HepG2 (cell line): ENCODE data around the gene VAC14. TPM values are rescaled to one million over a fixed set of nuclear protein-coding genes. Genes with fewer than 3 reads are reported as not detected.
A peak's percentile ranks its signal among the peaks of the same experiment; 100 is the strongest.

ENCODE experiments used
- ELF1 ChIP-seq: sonication (generic); formaldehyde crosslinking; IDR thresholded peaks from 2 replicates; pipeline ENCODE4 v1.4.0; 2020; ENCODE audit warnings: missing genetic modification reagents
- FOXK1 ChIP-seq: sonication (generic); formaldehyde crosslinking; IDR thresholded peaks from 2 replicates; pipeline ENCODE4 v1.4.0; 2020; ENCODE audit warnings: low read depth, missing genetic modification reagents, borderline replicate concordance
- JDP2 ChIP-seq: sonication (generic); formaldehyde crosslinking; IDR thresholded peaks from 2 replicates; pipeline ENCODE4 v1.8.1; 2022; ENCODE audit warnings: missing genetic modification reagents, borderline replicate concordance
- NFE2L2 ChIP-seq: fragments of 150-350 bp; IDR thresholded peaks from 2 replicates; pipeline ENCODE4 v1.6.1; 2014; ENCODE audit warnings: low read length
- PHF21A ChIP-seq: sonication (generic); formaldehyde crosslinking; IDR thresholded peaks from 2 replicates; pipeline ENCODE4 v1.5.0; 2020; ENCODE audit warnings: mild to moderate bottlenecking, missing genetic modification reagents
- POLR2AphosphoS5 ChIP-seq: IDR thresholded peaks from 2 replicates; pipeline ENCODE4 v1.6.1; 2012; ENCODE audit warnings: low read depth, low read length
- PRMT3 ChIP-seq: sonication (generic); formaldehyde crosslinking; IDR thresholded peaks from 2 replicates; pipeline ENCODE4 v1.8.1; 2022; ENCODE audit warnings: low read depth, mild to moderate bottlenecking, moderate library complexity, missing genetic modification reagents, borderline replicate concordance
- ZNF3 ChIP-seq: IDR thresholded peaks from 2 replicates; pipeline ENCODE4 v1.7.0; 2017; ENCODE audit warnings: inconsistent platforms
- ZNF331 ChIP-seq: sonication (generic); formaldehyde crosslinking; IDR thresholded peaks from 2 replicates; pipeline ENCODE4 v1.4.0; 2020; ENCODE audit warnings: missing genetic modification reagents
- ZNF350 ChIP-seq: sonication (generic); formaldehyde crosslinking; IDR thresholded peaks from 2 replicates; pipeline ENCODE4 v1.4.0; 2020; ENCODE audit warnings: mild to moderate bottlenecking, low read depth, missing genetic modification reagents, borderline replicate concordance
- ZNF367 ChIP-seq: sonication (generic); formaldehyde crosslinking; IDR thresholded peaks from 2 replicates; pipeline ENCODE4 v1.4.0; 2020; ENCODE audit warnings: missing genetic modification reagents, borderline replicate concordance
- ZNF7 ChIP-seq: IDR thresholded peaks from 2 replicates; pipeline ENCODE4 v1.6.1; 2016; ENCODE audit warnings: missing biosample characterization, missing genetic modification reagents
- ZNF772 ChIP-seq: sonication (generic); formaldehyde crosslinking; IDR thresholded peaks from 2 replicates; pipeline ENCODE4 v1.5.0; 2020; ENCODE audit warnings: mild to moderate bottlenecking, missing genetic modification reagents
- ZNF773 ChIP-seq: sonication (generic); formaldehyde crosslinking; IDR thresholded peaks from 2 replicates; pipeline ENCODE4 v1.4.0; 2020; ENCODE audit warnings: missing genetic modification reagents, borderline replicate concordance
- ZNF878 ChIP-seq: sonication (generic); formaldehyde crosslinking; IDR thresholded peaks from 2 replicates; pipeline ENCODE4 v1.8.1; 2023; ENCODE audit warnings: mild to moderate bottlenecking, missing genetic modification reagents, moderate library complexity
- polyA plus RNA-seq, 8 experiments: library from polyadenylated mRNA; depleted of rRNA in 3 of 8; stranded (reverse) in 7 of 8; unstranded in 1 of 8; fragments of >200 nt; fragmentation: Illumina TruSeq in 4 of 8; extraction: Trizol in 4 of 8; gene quantifications; 2 replicates each; pipeline versions ENCODE4 v1.2.1 to v1.2.3, GENCODE V29; 2011 to 2016; ENCODE audit warnings: low read depth in 4 of 8, missing spikeins in 1 of 8, mixed read lengths in 1 of 8; ENCODE audit not compliant: insufficient read depth in 1 of 8
- total RNA-seq, 5 experiments: library from RNA; depleted of rRNA; stranded (reverse); fragments of >200 nt; fragmentation: Illumina TruSeq; extraction: Trizol; gene quantifications; 2 replicates each; pipeline ENCODE4 v1.2.3, GENCODE V29; 2016; ENCODE audit warnings: low read depth in 1 of 5
- TF ChIP-seq, protein P1 (sequence below): IDR thresholded peaks from 2 replicates; pipeline ENCODE4 v1.6.1; 2016; ENCODE audit warnings: low read depth, missing genetic modification reagents, missing compliant biosample characterization
- TF ChIP-seq, protein P2 (sequence below): sonication (generic); IDR thresholded peaks from 2 replicates; pipeline ENCODE4 v1.6.1; 2016; ENCODE audit warnings: low read depth, borderline replicate concordance
- TF ChIP-seq, protein P3 (sequence below): IDR thresholded peaks from 2 replicates; pipeline ENCODE4 v1.6.1; 2016; ENCODE audit warnings: missing biosample characterization, missing genetic modification reagents, low read depth
- TF ChIP-seq, protein P4 (sequence below): sonication (generic); formaldehyde crosslinking; IDR thresholded peaks from 2 replicates; pipeline ENCODE4 v1.4.0; 2020; ENCODE audit warnings: mild to moderate bottlenecking, missing genetic modification reagents
- TF ChIP-seq, protein P5 (sequence below): fragments of 450-650 bp; IDR thresholded peaks from 2 replicates; pipeline ENCODE4 v1.6.1; 2016

The VAC14 gene
- total and polyA plus RNA-seq, 2 of the 13 experiments (the other 11 are each of a cell fraction or from before 2014, with no cell fraction given) = 23.5 to 24.6 TPM

DNA sequence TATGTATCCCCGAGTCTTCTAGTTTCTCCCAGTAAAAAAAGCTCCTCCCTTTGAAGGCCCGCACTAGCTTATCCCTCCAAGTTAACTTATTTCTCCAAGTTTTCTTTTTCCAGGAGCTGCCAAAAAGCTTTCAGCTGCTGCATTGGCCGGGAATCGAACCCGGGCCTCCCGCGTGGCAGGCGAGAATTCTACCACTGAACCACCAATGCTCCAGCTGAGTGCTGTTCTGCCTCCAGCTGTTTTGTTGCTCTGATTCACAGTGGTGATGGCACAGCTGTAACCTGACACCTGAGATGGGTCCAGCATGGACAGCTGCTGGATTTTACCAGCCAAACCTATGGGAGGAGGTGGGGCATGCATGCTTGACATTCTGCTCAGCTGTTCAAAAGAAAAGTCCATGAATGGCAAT, 22.1 kb downstream of the VAC14 start (continued):
- TF ChIP-seq, protein P1, sequence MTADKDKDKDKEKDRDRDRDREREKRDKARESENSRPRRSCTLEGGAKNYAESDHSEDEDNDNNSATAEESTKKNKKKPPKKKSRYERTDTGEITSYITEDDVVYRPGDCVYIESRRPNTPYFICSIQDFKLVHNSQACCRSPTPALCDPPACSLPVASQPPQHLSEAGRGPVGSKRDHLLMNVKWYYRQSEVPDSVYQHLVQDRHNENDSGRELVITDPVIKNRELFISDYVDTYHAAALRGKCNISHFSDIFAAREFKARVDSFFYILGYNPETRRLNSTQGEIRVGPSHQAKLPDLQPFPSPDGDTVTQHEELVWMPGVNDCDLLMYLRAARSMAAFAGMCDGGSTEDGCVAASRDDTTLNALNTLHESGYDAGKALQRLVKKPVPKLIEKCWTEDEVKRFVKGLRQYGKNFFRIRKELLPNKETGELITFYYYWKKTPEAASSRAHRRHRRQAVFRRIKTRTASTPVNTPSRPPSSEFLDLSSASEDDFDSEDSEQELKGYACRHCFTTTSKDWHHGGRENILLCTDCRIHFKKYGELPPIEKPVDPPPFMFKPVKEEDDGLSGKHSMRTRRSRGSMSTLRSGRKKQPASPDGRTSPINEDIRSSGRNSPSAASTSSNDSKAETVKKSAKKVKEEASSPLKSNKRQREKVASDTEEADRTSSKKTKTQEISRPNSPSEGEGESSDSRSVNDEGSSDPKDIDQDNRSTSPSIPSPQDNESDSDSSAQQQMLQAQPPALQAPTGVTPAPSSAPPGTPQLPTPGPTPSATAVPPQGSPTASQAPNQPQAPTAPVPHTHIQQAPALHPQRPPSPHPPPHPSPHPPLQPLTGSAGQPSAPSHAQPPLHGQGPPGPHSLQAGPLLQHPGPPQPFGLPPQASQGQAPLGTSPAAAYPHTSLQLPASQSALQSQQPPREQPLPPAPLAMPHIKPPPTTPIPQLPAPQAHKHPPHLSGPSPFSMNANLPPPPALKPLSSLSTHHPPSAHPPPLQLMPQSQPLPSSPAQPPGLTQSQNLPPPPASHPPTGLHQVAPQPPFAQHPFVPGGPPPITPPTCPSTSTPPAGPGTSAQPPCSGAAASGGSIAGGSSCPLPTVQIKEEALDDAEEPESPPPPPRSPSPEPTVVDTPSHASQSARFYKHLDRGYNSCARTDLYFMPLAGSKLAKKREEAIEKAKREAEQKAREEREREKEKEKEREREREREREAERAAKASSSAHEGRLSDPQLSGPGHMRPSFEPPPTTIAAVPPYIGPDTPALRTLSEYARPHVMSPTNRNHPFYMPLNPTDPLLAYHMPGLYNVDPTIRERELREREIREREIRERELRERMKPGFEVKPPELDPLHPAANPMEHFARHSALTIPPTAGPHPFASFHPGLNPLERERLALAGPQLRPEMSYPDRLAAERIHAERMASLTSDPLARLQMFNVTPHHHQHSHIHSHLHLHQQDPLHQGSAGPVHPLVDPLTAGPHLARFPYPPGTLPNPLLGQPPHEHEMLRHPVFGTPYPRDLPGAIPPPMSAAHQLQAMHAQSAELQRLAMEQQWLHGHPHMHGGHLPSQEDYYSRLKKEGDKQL = no peak
- TF ChIP-seq, protein P2, sequence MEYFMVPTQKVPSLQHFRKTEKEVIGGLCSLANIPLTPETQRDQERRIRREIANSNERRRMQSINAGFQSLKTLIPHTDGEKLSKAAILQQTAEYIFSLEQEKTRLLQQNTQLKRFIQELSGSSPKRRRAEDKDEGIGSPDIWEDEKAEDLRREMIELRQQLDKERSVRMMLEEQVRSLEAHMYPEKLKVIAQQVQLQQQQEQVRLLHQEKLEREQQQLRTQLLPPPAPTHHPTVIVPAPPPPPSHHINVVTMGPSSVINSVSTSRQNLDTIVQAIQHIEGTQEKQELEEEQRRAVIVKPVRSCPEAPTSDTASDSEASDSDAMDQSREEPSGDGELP = peak; percentile 99
- TF ChIP-seq PRMT3 (CRISPR knock-in tag) (peak; percentile 43; the same call in 1 of the 2 replicates), PHF21A (CRISPR knock-in tag) (peak; percentile 48; the same call in 1 of the 2 replicates), ZNF772 (CRISPR knock-in tag) (peak; percentile 18; the same call in 1 of the 2 replicates), FOXK1 (CRISPR knock-in tag) (peak; percentile 35; the same call in 1 of the 2 replicates), ELF1 (CRISPR knock-in tag) (no peak), JDP2 (CRISPR knock-in tag) (no peak), ZNF7 (no peak), ZNF331 (CRISPR knock-in tag) (peak; percentile 93), NFE2L2 (no peak), ZNF773 (CRISPR knock-in tag) (no peak), ZNF367 (CRISPR knock-in tag) (no peak), ZNF3 (CRISPR knock-in tag) (no peak), ZNF878 (CRISPR knock-in tag) (peak; percentile 38; the same call in 1 of the 2 replicates), POLR2AphosphoS5 (peak; percentile 54; the same call in 1 of the 2 replicates), ZNF350 (CRISPR knock-in tag) (peak; percentile 60; the same call in 1 of the 2 replicates)
- TF ChIP-seq, protein P3, sequence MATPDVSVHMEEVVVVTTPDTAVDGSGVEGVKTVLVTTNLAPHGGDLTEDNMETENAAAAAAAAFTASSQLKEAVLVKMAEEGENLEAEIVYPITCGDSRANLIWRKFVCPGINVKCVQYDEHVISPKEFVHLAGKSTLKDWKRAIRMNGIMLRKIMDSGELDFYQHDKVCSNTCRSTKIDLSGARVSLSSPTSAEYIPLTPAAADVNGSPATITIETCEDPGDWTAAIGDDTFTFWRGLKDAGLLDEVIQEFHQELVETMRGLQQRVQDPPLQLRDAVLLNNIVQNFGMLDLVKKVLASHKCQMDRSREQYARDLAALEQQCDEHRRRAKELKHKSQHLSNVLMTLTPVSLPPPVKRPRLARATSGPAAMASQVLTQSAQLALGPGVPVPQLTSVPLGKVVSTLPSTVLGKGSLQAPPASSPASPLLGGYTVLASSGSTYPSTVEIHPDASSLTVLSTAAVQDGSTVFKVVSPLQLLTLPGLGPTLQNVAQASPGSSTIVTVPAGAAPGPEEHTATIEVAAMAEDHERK (CRISPR knock-in tag) = no peak
- TF ChIP-seq, protein P4, sequence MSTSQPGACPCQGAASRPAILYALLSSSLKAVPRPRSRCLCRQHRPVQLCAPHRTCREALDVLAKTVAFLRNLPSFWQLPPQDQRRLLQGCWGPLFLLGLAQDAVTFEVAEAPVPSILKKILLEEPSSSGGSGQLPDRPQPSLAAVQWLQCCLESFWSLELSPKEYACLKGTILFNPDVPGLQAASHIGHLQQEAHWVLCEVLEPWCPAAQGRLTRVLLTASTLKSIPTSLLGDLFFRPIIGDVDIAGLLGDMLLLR (CRISPR knock-in tag) = 0 out of 2 replicates have a peak, but pooled peaks have one; percentile 28
- TF ChIP-seq, protein P5, sequence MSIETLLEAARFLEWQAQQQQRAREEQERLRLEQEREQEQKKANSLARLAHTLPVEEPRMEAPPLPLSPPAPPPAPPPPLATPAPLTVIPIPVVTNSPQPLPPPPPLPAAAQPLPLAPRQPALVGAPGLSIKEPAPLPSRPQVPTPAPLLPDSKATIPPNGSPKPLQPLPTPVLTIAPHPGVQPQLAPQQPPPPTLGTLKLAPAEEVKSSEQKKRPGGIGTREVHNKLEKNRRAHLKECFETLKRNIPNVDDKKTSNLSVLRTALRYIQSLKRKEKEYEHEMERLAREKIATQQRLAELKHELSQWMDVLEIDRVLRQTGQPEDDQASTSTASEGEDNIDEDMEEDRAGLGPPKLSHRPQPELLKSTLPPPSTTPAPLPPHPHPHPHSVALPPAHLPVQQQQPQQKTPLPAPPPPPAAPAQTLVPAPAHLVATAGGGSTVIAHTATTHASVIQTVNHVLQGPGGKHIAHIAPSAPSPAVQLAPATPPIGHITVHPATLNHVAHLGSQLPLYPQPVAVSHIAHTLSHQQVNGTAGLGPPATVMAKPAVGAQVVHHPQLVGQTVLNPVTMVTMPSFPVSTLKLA = no peak
